HG03342 (cell line): ENCODE measurements around the gene HSPA4.
"Not testable (repeated sequence)": the region's sequence is repeated elsewhere in the genome, so short reads cannot be mapped to it uniquely, and the experiment has no call there.

Experiments used
- ATAC-seq: cut with Tn5 transposase; IDR thresholded peaks from one replicate; pipeline ENCODE4 v1.9.1; 2021; ENCODE audit warnings: mild to moderate bottlenecking, moderate library complexity; ENCODE audit not compliant: unreplicated experiment

HSPA4 gene

DNA sequence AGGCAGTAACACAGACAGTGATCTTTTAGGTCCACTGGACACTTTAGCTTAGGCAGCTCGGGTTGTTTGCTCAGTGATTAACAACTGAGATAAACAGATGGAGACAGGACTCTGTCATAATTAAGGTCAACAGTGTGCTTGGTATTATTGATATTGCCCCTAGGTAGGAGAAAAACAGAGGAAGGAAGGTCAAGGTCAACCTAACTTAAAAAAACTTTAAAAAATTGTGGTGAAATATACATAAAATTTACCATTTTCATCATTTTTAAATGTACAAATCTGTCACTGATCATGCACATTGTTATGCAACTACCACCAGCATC lies 2.1 kb upstream of the HSPA4 start:
- no peak for ATAC-seq

DNA sequence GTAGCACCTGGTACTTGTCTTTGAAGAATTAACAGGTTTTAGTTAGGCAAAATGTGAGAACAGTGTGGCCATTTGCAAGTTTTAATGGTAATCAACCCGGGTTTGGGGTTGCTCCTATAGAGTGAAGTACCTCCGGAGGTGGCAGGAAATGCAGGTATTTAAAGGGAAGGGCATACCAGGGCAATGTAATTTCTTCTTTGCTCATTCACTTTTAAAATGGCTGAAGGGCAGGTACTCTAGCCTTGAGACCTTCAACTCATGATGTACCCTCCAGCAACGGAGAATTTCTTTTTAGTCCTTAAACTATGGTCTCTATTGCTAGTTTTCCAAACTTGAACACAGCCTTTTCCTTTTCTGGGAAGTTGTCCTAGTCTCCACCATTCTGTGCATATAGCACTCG lies 1.3 kb upstream of the HSPA4 start:
- no peak for ATAC-seq

DNA sequence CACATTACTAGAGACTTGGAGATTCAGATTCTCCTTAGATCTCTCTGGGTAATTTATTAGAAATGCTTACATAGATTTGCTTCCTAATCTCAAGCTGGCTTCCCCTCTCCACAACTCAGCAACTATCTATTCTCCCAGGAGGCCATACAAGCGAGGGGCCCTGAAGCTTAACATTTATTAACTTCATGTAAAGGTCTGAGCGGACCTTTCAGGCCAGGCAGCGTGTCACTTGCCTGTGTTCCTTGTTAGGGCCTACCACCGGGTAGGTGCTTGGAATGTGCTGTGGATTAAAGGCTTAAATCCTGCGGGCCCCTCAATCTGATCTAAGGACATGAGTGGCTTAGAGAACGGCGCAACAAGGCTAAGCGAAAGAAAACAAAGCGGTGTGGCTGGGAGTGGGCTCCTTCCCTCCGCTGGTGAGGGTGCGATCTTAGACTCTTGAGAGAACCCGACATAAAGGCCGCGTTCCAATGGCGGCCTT lies 712 bp upstream of the HSPA4 start:
- ATAC-seq: peak; percentile 12

DNA sequence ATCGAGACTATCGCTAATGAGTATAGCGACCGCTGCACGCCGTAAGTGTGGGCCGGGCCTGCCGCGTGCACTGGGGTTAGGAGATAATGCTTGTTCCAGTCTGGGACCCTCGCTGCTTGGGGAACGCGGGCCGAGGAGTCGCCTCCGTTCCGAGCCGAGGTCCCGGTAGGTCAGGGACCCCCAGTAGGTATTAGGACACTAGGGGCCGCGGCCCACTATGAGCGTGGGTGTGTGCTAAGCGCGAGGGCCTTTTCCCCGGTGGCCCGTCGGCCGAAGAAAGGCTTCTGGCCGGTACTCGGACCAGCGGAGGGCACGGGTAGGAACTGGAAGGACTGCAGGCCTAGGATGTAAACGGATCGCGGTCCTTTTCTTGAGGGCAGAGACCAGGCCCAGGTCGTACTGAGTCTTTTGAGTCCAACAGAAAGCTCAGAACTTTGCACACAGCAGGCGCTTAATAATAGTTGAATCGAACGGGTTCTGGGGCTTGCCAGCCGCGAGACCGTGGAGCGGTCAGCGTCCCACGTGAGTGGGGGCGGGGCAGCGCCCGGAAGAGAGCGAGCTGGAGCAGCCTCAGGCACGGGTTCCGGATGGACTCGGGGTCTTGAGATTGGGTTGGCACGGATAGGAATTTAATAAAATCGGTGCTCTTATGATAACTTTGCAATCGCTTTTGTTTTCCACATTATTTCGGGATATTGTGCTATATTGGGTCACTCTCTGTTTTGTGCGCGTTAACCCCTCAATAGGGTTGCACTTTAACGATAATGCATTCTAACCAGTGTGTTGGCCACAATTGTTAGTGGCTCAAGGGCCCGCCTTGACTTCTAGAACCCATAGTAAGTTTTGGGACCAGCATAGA lies 733 bp downstream of the HSPA4 start:
- ATAC-seq: peak; percentile 29

DNA sequence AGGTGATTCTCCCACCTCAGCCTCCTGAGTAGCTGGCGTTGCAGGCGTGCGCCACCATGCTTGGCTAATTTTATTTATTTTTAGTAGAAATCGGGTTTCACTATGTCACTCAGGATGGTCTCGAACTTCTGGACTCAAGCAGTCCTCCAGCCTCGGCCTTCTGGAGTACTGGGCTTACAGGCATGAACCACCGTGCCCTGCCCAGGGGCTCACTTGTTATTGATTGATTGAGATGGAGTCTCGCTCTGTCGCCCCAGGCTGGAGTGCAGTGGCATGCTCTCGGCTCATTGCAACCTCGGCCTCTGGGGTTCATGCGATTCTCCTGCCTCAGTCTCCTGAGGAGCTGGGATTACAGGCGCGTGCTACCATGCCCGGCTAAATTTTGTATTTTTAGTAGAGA lies 1.6 kb downstream of the HSPA4 start:
- ATAC-seq: no peak

DNA sequence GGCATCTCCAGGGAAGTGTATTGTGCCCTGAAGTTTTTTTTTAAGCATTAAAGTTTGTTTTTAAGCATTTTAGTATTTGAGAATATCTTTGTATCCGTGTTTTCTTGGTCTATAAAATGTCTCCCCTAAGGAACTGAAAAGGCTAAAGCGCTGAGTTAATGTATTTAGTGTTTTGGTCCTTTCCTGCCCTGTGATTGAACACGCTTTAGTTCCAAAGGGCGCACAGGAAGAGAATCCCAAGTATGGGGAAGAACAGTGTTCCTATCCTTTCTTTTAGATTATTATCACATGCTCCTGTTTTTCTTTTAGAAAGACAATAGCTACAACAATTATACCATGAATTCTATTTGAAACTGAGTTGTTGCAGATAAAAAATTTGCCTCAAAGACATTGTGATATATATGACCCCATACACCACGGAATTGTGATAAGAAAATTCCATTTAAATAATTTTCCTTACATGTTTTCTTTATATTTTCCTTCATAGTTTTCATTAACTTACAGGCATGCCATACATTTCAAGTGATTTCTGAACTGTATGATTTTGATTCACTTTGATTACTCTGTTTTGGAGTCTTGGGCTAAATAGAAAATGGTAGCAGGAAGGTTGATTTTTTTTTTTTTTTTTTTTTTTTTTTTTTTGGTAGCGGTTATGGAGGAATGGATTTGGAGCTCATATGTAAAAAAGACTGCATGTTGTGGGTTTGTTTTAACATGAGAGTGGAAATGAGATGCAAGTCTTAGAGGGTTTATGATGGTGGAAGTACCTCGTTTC lies 3.1 kb downstream of the HSPA4 start:
- ATAC-seq: no peak

DNA sequence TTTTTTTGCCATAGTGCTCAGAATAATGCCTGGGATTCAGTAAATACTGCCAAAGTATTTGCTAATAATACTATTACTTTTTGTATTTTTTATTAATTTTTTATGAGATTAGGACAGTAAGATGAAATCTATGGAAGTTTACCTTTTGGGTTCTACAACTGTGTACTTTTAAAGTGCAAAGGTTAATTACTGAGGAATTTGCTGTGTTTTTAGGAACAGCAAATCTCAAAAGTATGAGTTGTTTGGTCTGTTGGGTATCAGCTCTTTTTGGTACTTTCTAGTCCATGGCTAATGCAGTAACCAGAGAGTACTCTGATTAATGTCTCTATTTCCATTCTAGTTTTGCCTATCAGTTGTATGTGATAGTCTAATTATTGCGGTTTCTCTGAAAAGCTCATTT lies 5.1 kb downstream of the HSPA4 start:
- ATAC-seq: no peak

DNA sequence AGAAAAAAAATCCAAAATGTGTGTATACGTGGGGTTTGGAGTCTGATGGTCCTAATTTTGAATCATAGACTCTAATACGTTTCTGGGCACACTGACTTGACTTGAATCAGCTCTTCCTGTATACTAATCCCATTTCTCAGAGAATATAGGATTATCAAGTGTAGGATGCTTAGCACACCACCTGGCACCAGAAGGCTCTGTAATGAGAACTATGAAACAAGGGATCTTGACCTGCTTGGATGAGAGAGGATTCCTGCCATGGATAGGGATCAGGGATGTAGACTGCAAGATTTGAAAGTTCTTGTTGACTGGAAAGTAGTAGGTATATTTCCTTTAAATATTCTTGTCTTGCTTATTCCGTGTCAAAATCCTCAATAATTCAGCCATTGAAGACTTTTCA lies 7.8 kb downstream of the HSPA4 start:
- ATAC-seq: no peak

DNA sequence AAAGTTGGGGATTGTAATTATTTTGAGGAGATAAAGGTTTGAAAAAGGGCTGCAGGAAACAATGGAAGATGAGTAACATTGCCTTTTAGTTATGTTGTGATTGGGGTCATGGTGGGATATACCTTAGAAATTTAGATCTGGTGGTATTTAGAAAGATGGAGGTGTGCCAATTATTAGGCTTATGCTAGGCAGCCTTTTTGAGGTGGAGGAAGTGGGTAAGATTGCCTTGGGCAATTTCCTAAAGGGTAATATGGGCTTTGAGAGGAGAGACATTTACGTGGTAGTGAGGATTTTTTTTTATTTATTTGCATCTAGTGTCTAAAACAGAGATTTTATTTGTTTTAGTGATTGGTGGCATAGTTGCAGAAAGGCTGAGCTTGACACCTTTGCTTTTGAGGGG lies 10.5 kb downstream of the HSPA4 start:
- ATAC-seq: no peak

DNA sequence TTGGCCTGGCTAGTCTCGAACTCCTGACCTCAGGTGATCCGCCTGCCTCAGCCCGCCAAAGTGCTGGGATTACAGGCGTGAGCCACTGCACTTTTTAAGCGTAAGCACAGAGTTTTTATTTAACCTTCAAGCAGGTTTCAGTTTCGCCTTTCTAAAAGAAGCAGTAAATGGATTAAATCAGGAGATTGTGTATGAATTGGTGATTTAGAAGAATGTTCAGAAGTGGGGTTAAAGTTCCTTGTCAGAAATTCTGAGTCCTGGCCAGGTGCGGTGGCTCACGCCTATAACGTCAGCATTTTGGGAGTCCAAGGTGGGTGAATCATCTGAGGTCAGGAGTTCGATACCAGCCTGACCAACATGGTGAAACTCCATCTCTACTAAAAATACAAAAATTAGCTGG lies 12.2 kb downstream of the HSPA4 start:
- ATAC-seq: no peak

DNA sequence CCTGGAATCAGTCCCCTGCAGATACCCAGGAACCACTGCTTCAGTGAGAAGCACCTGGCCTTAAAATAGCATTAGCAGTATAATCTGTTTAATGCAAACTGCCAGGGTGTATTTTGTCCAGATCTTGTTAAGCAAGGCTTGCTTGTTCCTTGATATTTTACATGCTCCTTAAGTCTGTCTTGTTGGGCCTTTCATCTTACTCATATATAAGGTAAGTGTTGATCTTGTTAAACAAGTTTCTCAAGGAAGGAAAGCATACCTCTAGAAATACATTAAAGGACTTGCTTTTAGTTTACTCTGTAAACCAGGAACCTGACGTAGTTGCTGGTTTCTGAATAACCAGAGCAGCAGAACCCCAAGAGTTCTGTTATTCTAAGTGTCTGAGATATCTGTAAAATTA lies 13.7 kb downstream of the HSPA4 start:
- no peak for ATAC-seq

DNA sequence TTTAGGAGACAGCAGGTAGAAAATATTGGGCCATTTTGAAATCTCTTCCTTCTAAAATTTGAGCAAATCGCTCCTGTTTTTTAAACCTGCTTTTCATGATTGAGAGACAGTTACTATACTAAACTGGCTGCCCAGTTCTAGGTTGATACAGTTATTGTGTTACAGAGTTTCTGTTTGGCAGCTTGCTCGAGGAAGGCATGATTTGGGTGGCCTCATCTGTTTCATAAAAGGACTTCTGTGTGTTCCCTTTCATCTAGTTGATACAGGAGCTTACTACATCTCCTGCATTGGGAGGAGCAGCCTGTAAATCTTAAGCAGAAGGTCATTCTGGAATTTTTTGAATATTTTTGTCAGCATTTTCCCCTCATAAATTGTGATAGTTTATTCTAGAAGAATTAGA lies 14.2 kb downstream of the HSPA4 start:
- no peak for ATAC-seq

DNA sequence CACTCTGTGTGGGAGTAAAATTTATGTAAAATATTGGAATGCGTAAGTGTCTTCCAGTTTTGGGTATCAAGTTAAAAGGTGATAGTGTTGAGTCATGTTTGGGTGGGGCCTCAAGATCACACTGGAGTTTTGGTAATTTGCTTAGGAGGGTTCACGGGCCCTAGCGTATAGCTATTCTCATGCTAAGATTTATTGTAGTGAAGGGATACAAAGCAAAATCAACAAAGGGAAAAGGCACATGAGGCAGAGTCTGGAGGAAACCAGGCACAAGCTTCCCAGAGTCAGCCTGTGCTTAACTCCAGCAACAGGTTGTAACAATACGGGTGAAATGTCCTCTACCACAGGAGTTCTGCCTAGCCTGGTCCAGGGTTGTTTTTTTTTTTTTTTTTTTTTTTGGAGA lies 20.2 kb downstream of the HSPA4 start:
- no peak for ATAC-seq

DNA sequence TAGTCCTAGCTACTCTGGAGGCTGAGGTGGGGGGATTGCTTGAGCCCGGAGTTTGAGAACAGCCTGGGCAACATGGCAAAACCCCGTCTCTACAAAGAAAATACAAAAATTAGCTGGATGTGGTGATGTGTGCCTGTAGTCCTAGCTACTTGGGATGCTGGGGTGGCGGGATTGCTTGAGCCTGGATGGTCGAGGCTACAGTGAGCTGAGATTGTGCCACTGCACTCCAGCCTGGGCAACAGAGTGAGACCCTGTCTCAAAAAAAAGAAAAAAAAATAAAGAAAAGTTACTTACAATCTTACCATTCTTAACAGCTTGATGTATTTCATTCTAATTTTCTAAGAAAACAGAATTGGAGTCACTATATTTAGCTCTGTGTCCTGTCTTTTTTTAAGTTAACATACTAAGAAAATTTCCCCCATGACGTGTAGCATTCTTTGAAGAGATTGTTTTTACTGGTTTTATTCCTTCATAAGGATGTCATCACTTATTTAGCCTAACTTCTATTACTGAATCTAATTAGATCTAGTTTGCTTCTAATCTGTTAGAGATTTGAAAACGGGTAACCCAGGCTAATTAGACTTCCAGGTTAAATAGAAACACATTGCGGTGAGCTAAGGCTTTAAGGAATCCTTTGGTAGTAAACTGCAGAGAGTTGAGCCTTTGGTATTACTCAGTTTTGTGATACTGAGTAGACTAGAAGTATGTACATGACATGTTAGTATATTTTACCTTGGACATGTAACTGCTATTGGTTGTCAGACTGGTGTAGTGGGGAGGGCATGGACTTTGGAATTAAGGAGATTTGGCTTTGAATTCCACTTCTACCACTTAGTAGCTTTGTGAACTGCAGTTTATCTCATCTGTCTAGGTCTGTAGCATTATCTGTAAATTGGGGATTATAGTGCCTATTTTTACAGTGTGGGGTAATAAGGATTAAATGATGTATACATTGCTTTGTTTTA lies 24.0 kb downstream of the HSPA4 start:
- ATAC-seq: no peak

DNA sequence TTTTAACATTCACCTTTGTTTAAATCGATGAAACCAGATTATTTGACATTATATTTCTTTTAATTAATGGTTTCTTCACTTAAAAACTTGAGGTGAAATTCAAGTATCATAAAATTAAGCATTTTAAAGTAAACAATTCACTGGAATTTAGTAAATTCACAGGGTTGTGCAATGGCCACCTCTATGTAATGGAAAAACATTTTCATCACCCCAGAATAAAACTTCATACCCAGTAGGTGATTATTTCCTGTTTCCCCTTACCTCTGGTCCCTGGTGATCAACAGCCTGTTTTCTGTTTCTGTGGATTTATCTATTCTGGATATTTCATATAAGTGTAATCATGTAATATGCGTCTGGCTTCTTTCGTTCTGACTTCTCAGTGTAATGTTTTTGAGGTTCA lies 27.2 kb downstream of the HSPA4 start:
- ATAC-seq: no peak

DNA sequence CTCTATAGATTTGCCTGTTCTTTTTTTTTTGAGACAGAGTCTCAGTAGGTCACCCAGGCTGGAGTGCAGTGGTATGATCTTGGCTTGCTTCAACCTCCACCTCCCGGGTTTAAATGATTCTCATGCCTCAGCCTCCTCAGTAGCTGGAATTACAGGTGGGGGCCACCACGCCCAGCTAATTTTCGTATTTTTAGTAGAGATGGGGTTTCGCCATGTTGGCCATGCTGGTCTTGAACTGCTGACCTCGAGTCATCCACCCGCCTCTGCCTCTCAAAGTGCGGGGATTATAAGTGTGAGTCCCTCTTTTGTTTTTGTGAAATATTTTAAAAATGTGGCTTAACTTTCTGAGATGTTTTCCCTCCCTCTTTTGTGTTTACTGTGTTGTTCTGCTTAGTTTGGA lies 29.2 kb downstream of the HSPA4 start:
- no peak for ATAC-seq

DNA sequence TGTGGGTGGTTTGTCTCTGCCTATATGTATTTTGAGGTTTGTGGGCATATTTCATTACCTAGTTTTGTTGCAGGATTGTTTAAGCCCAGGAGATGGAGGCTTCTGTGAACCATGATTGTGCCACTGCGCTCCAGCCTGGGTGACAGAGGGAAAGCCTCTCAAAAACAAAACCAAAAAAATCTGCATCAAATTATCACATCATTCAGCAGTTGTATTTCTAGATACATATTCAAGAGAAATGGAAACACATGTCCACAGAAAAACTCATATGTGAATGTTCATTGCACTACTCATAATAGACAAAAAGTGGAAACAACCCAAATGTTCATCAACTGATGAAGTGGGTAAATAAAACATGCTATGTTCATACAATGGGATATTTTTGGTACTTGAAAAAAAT lies 29.9 kb downstream of the HSPA4 start:
- ATAC-seq: no peak

DNA sequence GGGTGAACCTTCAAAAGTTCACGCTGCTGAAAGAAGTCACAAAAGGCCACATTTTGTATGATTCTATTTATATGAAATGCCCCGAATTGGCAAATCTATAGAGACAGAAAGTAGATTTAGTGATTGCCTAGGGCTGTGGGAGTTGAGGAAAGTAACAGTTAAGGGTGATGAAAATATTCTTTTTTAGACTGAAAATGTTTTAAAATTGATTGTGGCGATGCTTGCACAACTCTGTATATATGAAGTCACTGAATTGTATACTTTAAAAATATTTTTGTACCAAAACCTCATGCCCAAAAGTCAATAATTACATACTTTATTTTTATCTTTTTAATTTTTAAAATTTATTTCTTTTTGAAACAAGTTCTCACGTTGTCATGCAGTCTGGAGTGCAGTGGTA lies 30.3 kb downstream of the HSPA4 start:
- ATAC-seq: no peak

DNA sequence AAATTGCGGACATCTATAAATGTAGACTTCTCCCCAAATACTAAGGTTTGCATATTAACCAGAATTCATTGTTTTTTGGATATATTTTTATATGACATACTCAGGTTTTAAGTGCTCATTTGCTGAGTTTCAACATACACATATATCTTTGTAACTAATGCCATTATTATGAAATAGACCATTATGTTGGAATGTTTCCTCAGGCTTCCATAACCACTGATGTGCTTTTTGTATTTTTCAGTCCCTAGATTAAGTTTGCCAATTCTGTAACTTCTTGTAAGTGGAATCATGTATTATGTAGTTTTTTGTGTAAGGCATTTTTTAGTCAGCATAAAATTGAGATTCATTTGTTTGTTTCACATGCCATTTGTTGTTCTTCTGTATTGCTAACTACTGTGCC lies 32.1 kb downstream of the HSPA4 start:
- no peak for ATAC-seq

DNA sequence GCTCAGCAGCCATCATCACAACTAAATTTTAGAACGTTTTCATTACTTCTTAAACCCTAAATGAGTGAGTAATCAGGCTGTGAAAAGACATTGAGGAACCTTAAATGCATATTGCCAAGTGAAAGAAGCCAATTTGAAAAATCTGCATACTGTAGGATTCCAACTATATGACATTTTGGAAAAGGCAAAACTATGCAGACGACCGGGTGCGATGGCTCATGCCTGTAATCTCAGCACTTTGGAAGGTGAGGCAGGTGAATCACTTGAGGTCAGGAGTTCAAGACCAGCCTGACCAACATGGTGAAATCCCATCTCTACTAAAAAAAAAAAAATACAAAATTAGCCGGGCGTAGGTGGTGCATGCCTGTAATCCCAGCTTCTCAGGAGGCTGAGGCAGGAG lies 33.4 kb downstream of the HSPA4 start:
- ATAC-seq: not testable (repeated sequence)

DNA sequence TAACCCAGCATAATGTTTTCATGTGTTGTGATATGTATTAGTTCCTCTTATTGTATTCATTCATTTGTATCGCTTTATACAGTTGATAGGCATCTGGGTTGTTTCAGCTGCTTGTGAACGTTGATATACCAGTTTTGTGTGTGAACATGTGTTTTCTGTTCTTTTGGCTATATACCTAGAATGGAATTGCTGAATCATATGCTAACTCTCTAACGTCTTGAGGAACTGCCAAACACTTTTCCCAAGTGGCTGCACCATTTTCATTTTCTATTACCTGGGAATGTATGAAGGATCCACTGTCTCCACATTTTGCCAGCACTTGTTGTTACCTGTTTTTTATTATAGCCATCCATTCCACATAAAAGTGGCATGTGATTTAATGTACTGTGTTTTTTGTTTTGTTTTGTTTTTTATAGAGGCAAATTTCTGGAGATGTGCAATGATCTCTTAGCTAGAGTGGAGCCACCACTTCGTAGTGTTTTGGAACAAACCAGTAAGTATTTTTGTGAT lies 34.6 kb downstream of the HSPA4 start:
- ATAC-seq: no peak
